Stimulated activated CD4-positive, alpha-beta T cell treated with anti-CD3 and anti-CD28 coated beads, Interleukin-1b, Interleukin-23, amount 100 ng/mL, for 24 hours (primary cell): ENCODE measurements around the gene LRMDA.
"Not testable (repeated sequence)": the region's sequence is repeated elsewhere in the genome, so short reads cannot be mapped to it uniquely, and the experiment has no call there.

Experiments
- DNase-seq, 4 experiments: peaks; one replicate each; pipeline ENCODE4 v3.0.0-alpha.2; 2020; ENCODE audit warnings: low read depth in 4 of 4, low spot score in 1 of 4

The LRMDA gene

DNA sequence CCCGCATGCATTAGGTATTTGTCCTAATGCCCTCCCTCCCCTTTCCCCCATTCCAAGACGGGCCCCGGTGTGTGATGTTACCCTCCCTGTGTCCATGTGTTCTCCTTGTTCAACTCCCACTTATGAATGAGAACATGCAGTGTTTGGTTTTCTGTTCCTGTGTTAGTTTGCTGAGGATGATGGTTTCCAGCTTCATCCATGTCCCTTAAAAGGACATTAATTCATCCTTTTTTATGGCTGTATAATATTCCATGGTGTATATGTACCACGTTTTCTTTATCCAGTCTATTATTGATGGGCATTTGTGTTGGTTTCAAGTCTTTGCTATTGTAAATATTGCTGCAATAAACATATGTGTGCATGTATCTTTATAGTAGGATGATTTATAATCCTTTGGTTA is 335.3 kb downstream of the LRMDA start:
- DNase-seq: not testable (repeated sequence)

DNA sequence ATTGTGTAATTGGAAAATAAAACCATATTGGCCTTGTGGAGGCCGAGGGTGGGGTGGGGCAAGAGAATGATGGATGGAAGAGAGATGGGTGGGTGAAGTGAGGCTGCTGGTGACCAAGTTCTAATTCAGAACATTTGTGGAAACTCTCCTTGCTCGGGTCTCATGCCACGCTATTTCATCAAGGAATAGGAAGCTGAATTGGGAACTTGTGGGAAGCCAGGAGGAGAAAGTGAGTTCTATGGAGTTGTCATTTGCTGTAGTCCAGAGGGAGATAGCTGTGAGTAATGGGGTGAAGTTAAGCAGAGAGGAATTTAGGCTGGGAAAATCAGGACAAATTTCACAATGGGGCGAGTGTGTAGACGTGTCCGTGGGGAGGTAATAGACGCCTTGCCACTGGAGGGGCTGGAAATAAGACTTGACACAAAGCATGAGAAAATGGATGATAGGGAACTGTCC is 339.2 kb downstream of the LRMDA start:
- no peak for DNase-seq

GRCh38 chr10:75771606-75772005 is 340.2 kb downstream of the LRMDA start:
- no peak for DNase-seq

GRCh38 chr10:75772153-75772887 is 340.9 kb downstream of the LRMDA start:
- no peak for DNase-seq

GRCh38 chr10:75773231-75773780 is 341.9 kb downstream of the LRMDA start:
- DNase-seq: peak in 1 of 4 experiments; percentile 1

GRCh38 chr10:75773813-75774782 is 342.7 kb downstream of the LRMDA start:
- DNase-seq: no peak

GRCh38 chr10:75774783-75775490 is 343.5 kb downstream of the LRMDA start:
- DNase-seq: no peak

DNA sequence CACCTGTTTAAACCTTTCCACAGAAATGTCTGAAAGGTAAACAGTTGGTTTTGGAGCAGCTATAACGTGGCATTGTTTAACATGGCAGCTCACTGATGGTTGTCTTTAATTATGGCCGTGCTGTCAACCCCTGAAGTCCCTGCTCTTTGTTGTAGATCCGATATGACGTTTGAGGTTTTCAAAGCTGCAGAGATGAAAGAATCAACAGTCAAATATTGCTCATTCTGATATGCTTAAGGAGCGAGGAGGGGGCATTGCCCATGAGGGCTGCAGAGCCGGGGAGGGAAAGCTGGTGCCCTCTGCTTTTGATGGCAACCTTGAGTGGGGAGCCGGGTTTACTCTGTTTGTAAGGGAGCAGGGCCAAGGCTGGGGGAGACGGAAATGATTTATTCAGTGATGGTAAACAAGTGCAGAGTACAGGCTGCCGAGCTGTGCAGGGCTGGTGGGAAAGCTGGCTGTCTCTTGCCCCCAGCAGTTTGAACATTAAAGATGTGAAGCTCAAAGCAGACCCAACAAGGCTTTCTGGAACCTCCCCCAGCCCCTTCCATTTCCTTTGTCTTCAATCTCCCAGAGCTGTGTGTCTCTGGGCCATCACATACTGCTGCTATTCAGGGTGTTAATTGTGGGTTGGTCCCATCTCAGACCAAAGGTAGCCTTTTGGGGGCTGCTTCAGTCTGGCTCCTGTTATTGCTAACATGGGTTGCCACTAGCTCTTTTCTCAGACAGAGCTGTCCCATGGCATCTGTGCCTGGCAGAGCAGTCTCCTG is 345.5 kb downstream of the LRMDA start:
- DNase-seq: no peak

GRCh38 chr10:75778665-75779064 is 347.2 kb downstream of the LRMDA start:
- DNase-seq: no peak

- no peak for DNase-seq
These were observed 347.9 kb downstream of the LRMDA start for GRCh38 chr10:75779276-75779675.

DNA sequence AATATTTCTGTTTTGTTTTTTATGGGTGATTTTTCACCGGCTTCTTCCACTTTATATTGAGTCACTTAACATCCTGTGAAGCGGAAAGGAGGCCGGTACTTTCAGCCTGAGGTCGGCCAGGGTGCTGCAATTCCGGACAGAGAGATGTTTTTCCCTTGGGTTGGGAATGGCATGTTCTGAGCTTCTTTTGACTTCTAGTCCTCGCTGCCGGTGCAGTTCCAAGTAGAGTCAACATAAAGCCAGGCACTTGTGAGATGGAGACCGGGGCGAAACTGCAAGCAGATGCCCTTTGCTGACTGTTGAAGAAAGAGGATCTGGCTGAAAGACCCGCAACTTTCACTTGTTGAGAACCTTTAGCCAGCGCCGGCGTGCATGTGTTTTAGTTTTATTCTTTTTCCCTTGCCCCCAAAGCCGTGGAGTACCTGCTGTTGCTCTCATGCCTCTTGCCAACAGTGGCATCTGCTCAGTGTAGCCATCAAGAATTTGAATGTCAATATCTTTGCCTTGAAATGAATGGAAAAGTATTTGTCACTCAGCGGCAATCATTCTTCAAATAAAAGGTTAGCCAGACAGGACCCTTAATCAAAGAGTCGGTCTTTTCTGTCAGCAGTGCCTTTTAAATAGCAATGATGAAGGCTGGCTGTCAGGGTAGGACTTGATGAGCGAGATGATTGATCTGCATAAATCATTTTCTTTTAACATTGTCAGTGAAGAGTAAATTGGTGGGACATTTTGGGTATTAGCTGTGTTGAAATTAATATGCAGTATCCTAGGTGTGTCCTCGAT is 351.2 kb downstream of the LRMDA start:
- no peak for DNase-seq

GRCh38 chr10:75788394-75789205 is 357.2 kb downstream of the LRMDA start:
- no peak for DNase-seq

- DNase-seq: no peak
These were observed 362.4 kb downstream of the LRMDA start for GRCh38 chr10:75793848-75794247.

GRCh38 chr10:75801121-75801520 is 369.7 kb downstream of the LRMDA start:
- DNase-seq: no peak

DNA sequence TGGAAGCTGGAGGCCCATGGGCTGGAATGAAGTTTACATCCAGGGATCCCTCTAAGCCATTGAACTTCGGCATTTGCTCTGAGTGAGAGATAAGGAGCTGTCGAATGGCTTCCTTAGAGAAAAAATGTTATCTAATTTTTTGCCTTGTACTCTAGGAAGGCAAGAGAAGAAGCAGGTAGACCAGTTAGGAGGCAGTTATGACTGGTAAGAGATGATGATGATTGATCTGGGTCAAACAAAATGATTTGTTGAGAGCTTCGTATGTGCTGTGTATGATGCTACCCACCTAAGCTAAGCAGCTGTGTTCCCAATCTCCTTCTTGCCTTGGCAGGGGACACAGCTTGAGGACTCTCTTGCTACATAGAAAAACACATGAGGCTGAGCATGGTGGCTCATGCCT is 370.2 kb downstream of the LRMDA start:
- no peak for DNase-seq

DNA sequence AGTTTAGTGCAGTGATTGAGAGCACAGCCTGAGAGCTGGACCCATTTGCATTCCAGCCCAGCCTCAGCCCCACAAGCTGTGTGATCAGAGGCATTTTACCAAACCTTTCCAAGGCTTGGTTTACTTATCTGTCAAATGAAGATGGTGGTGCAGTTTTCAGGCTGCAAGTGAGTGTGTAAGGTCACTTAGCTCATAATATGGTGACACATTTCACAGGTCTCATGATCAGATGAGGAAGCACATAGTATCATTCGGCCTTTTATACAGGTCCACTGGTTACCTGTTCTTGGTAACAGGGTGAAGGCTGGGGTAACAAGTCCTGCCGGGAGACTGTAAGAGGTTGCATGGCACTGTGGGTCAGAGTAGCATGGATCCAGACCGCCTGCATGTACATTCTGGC is 371.7 kb downstream of the LRMDA start:
- DNase-seq: no peak

DNA sequence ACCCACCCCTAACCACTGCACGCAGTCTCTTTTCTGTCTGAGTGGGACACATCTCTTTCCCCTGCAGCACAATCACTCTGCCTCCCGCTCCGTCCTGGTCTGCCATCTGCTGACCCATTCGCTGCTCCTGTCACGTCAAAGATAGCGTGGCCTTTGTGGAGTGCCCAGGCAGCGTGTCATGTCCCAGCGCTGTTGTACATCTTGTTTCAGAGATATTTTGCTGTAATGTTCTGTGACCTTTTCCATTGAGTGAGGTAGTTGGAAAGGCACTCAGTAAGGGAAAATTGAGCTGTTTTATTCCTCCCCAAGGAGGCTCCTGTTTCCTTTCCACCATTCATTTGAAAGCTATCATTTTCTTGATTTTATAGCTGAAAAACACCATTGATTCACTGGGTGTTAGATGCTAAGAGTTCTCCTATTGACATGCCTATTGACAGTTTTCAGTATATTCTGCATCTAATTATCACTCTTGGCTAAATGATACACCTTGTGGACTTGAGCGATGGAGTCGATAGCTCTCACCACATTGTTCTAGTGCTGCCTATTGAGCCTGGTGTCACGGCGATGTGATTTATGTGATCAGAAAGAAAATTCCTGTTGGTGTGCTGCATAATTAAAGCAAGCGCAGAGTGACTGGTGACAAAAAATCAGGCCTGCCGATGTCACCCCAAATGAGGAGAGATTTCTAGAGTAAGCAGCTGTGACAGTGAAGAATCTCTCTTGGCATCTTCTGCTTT is 372.6 kb downstream of the LRMDA start:
- DNase-seq: no peak

DNA sequence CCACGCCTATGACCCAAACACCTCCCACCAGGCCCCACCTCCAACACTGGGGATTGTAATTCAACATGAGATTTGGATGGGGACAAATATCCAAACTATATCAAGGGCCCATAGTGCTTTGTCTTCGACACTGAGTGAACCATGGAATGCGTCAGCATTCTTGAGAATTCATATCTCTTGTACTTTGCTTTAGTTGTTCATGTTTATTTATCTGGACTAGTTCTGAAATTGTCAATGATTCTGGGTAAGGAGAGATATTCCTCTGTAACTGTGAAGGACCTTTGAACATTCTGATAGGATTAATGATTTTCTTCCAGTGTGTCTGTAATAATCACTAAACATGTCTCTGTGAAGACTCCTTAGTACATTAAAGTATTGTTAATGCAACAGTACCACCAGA is 374.8 kb downstream of the LRMDA start:
- no peak for DNase-seq
